GM19395 (cell line): ENCODE measurements around the gene DNAJC12.
"Not testable (repeated sequence)": the region's sequence is repeated elsewhere in the genome, so short reads cannot be mapped to it uniquely, and the experiment has no call there.

ENCODE experiments used
- ATAC-seq: cut with Tn5 transposase; IDR thresholded peaks from one replicate; pipeline ENCODE4 v1.9.1; 2021; ENCODE audit warnings: mild to moderate bottlenecking, moderate library complexity; ENCODE audit not compliant: unreplicated experiment

DNAJC12 gene

GRCh38 chr10:67794909-67795460 lies 43.0 kb downstream of the DNAJC12 start:
- no peak for ATAC-seq

- ATAC-seq: no peak
Measured at GRCh38 chr10:67794256-67794655, 43.7 kb downstream of the DNAJC12 start.

- ATAC-seq: no peak
Measured at GRCh38 chr10:67793313-67793712, 44.7 kb downstream of the DNAJC12 start.

- no peak for ATAC-seq
Measured at GRCh38 chr10:67792653-67793052, 45.3 kb downstream of the DNAJC12 start.

GRCh38 chr10:67790534-67791408 lies 47.2 kb downstream of the DNAJC12 start:
- peak; percentile 48 for ATAC-seq

- no peak for ATAC-seq
Measured at GRCh38 chr10:67789769-67790168, 48.2 kb downstream of the DNAJC12 start.

GRCh38 chr10:67788028-67788886 lies 49.7 kb downstream of the DNAJC12 start:
- peak; percentile 71 for ATAC-seq

GRCh38 chr10:67785098-67785497 lies 52.9 kb downstream of the DNAJC12 start:
- no peak for ATAC-seq

- no peak for ATAC-seq
Measured at GRCh38 chr10:67784474-67784873, 53.5 kb downstream of the DNAJC12 start.

- ATAC-seq: peak; percentile 44
Measured at GRCh38 chr10:67783606-67784294, 54.2 kb downstream of the DNAJC12 start.

- no peak for ATAC-seq
Measured at GRCh38 chr10:67782530-67782929, 55.5 kb downstream of the DNAJC12 start.

GRCh38 chr10:67780759-67781538 lies 57.0 kb downstream of the DNAJC12 start:
- peak; percentile 82 for ATAC-seq

- not testable (repeated sequence) for ATAC-seq
Measured at GRCh38 chr10:67780204-67780621, 57.8 kb downstream of the DNAJC12 start.

GRCh38 chr10:67779465-67780203 lies 58.4 kb downstream of the DNAJC12 start:
- peak; percentile 45 for ATAC-seq

- no peak for ATAC-seq
Measured at GRCh38 chr10:67776371-67776770, 61.6 kb downstream of the DNAJC12 start.

- ATAC-seq: no peak
Measured at GRCh38 chr10:67775279-67775678, 62.7 kb downstream of the DNAJC12 start.

- ATAC-seq: peak; percentile 96
Measured at GRCh38 chr10:67772894-67773511, 65.0 kb downstream of the DNAJC12 start.

GRCh38 chr10:67772151-67772550 lies 65.8 kb downstream of the DNAJC12 start:
- ATAC-seq: no peak

GRCh38 chr10:67771200-67771599 lies 66.8 kb downstream of the DNAJC12 start:
- ATAC-seq: peak; percentile 8
